ENCODE data around the gene NRXN3.
A peak's percentile ranks its signal among the peaks of the same experiment; 100 is the strongest.

- TF ChIP-seq CTCF (conservative IDR thresholded peaks at IDR 0.05; ENCODE audit: low read depth in 2 of 2): peak in 1 of 2 experiments; percentile 25; a peak in 1 of 4 replicates
- no peak for TF ChIP-seq NANOG (IDR thresholded peaks at IDR 0.05; ENCODE audit: borderline replicate concordance)
- no peak for TF ChIP-seq POLR2AphosphoS5 (IDR thresholded peaks at IDR 0.05; ENCODE audit: low read depth)
- no peak for TF ChIP-seq EZH2 (IDR thresholded peaks at IDR 0.05; ENCODE audit: low read depth, unreplicated experiment)
- TF ChIP-seq EZH2phosphoT487 (IDR thresholded peaks at IDR 0.05; ENCODE audit: unreplicated experiment): no peak
- no peak for TF ChIP-seq CREB1 (CRISPR knock-in tag; IDR thresholded peaks at IDR 0.05; ENCODE audit: low read depth)
- TF ChIP-seq REST (IDR thresholded peaks at IDR 0.05; ENCODE audit: unreplicated experiment): no peak
- TF ChIP-seq JUNB (IDR thresholded peaks at IDR 0.05; ENCODE audit: unreplicated experiment): no peak
Measured at GRCh38 chr14:79502136-79502750, 1332.1 kb downstream of the NRXN3 start.

Data from GM23338 (cell line).